ENCODE measurements around the gene TMEM163. TPM values are rescaled to one million over a fixed set of nuclear protein-coding genes. Genes with fewer than 3 reads are reported as not detected.
A peak's percentile ranks its signal among the peaks of the same experiment; 100 is the strongest.

Gene TMEM163
- total and polyA plus RNA-seq, 2 donors from 2014 or later, result 2.6 to 5.9 TPM

DNA sequence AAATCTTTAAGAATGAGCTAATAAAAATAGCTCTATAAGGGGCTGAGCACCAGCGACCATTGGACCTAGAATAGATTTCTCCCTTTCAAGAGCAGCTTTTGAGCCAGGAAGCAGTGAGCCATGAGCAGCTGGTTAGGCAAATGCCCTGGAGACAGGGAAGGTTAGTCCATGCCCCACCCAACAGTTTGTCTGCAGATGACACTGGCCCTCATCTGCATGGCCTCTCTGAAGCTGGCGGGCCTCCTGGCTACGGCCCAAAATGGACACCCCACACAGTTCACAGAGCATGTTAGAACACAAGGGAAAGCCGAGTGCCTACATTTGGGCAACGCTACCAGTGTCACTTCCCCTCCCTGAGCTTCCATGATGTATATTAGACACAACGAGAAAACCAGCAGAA lies 263.9 kb downstream of the TMEM163 start:
- TF ChIP-seq, protein P1, sequence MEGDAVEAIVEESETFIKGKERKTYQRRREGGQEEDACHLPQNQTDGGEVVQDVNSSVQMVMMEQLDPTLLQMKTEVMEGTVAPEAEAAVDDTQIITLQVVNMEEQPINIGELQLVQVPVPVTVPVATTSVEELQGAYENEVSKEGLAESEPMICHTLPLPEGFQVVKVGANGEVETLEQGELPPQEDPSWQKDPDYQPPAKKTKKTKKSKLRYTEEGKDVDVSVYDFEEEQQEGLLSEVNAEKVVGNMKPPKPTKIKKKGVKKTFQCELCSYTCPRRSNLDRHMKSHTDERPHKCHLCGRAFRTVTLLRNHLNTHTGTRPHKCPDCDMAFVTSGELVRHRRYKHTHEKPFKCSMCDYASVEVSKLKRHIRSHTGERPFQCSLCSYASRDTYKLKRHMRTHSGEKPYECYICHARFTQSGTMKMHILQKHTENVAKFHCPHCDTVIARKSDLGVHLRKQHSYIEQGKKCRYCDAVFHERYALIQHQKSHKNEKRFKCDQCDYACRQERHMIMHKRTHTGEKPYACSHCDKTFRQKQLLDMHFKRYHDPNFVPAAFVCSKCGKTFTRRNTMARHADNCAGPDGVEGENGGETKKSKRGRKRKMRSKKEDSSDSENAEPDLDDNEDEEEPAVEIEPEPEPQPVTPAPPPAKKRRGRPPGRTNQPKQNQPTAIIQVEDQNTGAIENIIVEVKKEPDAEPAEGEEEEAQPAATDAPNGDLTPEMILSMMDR (IDR thresholded peaks at IDR 0.05; ENCODE audit: borderline replicate concordance, extremely low read depth, insufficient read depth), result no peak
- DNase-seq (peak in 2 of 5 donors; percentile 35 to 41), FAIRE-seq (no peak)
- H3K27ac ChIP-seq (ENCODE audit: low read depth in 2 of 2, low read length in 2 of 2), result peak overlapping the region in 1 of 2 donors; percentile 59
- H3K9ac ChIP-seq (ENCODE audit: low read length in 3 of 3), result no peak overlapping the region
- peaks cover 0 to 20% (median 11%) of the 10 kb centered on the region in 3 donors for H3K4me1 ChIP-seq (ENCODE audit: control insufficient read depth in 2 of 3, insufficient read depth in 2 of 3, low read depth in 1 of 3, low read length in 3 of 3)
- no peak overlapping the region for H3K4me3 ChIP-seq (ENCODE audit: low read length in 3 of 3)
- no peaks in the 10 kb centered on the region for H3K36me3 ChIP-seq (ENCODE audit: control insufficient read depth in 2 of 3, insufficient read depth in 3 of 3, low read length in 3 of 3)
- H3K9me3 ChIP-seq (ENCODE audit: control insufficient read depth in 2 of 3, insufficient read depth in 1 of 3, low read length in 3 of 3), result no peaks in the 10 kb centered on the region
- intact Hi-C loops (cut with DNase I), result no loop called here
- H3K27me3 ChIP-seq (ENCODE audit: control insufficient read depth, insufficient read depth, low read length), result no peaks in the 10 kb centered on the region

DNA sequence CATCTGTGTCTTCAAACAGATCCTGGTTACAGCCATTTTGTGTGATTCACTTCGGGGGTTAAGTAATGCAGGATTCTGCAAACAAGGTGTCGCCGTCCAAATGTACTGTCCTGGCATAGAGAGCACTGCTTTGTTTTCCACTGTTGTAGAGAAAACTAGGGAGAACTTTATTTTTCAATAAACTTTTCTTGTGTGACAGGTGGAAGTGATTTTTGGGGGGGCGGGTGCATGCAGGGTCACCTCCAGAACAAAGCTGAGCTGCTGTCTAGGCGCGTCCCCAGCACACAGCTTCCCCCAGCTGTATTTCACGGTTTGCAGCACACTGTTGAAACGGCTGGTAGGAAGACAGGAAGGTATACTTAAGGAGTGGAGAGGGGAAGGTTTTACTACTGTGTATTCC lies 264.4 kb downstream of the TMEM163 start:
- H3K36me3 ChIP-seq (ENCODE audit: control insufficient read depth in 2 of 3, insufficient read depth in 3 of 3, low read length in 3 of 3), result peaks cover 0 to 3% (median 0%) of the 10 kb centered on the region in 3 donors
- H3K4me1 ChIP-seq (ENCODE audit: control insufficient read depth in 2 of 3, insufficient read depth in 2 of 3, low read depth in 1 of 3, low read length in 3 of 3), result peaks cover 0 to 20% (median 11%) of the 10 kb centered on the region in 3 donors
- peak overlapping the region in 1 of 2 donors; percentile 59 for H3K27ac ChIP-seq (ENCODE audit: low read depth in 2 of 2, low read length in 2 of 2)
- peak in 2 of 5 donors; percentile 30 to 37 for DNase-seq
- no peak for FAIRE-seq
- TF ChIP-seq, protein P1 (IDR thresholded peaks at IDR 0.05; ENCODE audit: borderline replicate concordance, extremely low read depth, insufficient read depth), result no peak
- no peak overlapping the region for H3K4me3 ChIP-seq (ENCODE audit: low read length in 3 of 3)
- H3K9me3 ChIP-seq (ENCODE audit: control insufficient read depth in 2 of 3, insufficient read depth in 1 of 3, low read length in 3 of 3), result no peaks in the 10 kb centered on the region
- H3K9ac ChIP-seq (ENCODE audit: low read length in 3 of 3), result no peak overlapping the region
- no peaks in the 10 kb centered on the region for H3K27me3 ChIP-seq (ENCODE audit: control insufficient read depth, insufficient read depth, low read length)
- intact Hi-C loops (cut with DNase I), result no loop called here

DNA sequence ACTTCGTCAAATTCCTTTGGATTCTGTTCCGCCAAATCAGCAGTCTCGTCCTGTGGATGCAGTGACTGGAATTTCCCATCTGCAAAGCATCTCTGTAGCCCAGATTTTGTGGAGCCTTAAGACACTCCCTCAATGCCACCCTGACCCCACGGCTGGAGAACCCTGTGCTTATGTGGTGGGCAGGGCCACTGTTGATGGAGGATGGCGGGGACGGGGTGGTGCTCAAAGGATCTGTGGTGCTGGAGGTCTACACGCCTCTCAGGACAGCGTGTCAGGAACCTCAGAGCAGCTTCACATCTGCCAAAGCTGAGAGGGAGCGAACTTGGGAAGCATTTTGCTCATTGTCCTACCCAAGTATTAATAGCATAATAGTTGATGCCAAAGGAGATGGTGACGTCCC lies 264.8 kb downstream of the TMEM163 start:
- TF ChIP-seq, protein P1 (IDR thresholded peaks at IDR 0.05; ENCODE audit: borderline replicate concordance, extremely low read depth, insufficient read depth), result no peak
- FAIRE-seq (no peak), DNase-seq (peak in 1 of 5 donors; percentile 22)
- peaks cover 0 to 20% (median 11%) of the 10 kb centered on the region in 3 donors for H3K4me1 ChIP-seq (ENCODE audit: control insufficient read depth in 2 of 3, insufficient read depth in 2 of 3, low read depth in 1 of 3, low read length in 3 of 3)
- H3K27me3 ChIP-seq (ENCODE audit: control insufficient read depth, insufficient read depth, low read length), result no peaks in the 10 kb centered on the region
- intact Hi-C loops (cut with DNase I), result no loop called here
- peaks cover 0 to 3% (median 0%) of the 10 kb centered on the region in 3 donors for H3K36me3 ChIP-seq (ENCODE audit: control insufficient read depth in 2 of 3, insufficient read depth in 3 of 3, low read length in 3 of 3)
- no peak overlapping the region for H3K4me3 ChIP-seq (ENCODE audit: low read length in 3 of 3)
- H3K27ac ChIP-seq (ENCODE audit: low read depth in 2 of 2, low read length in 2 of 2), result peak overlapping the region in 1 of 2 donors; percentile 19
- H3K9ac ChIP-seq (ENCODE audit: low read length in 3 of 3), result no peak overlapping the region
- H3K9me3 ChIP-seq (ENCODE audit: control insufficient read depth in 2 of 3, insufficient read depth in 1 of 3, low read length in 3 of 3), result no peaks in the 10 kb centered on the region

DNA sequence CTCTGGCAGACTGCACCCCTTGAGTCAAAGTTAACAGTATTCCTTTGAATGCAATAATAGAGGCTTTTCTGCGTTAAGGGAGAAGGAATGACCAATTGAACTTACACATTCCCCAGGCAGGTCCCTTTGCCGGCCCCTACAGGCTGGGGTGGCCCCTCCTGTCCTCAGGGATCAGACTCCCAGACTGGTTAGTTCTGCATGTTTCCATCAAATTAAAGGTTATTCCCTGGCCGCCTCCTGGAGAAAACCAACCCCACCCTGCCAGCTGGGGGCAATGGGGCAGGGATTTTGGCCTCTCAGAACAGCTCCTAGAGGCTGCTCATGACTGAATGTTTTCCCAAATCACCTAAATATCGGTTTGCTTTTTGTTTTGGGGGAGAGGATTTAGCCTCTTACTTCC lies 265.3 kb downstream of the TMEM163 start:
- peak in 1 of 5 donors; percentile 16 for DNase-seq
- Histone ChIP-seq H3K4me3 (ENCODE audit: low read length in 3 of 3) (no peak overlapping the region), H3K36me3 (ENCODE audit: control insufficient read depth in 2 of 3, insufficient read depth in 3 of 3, low read length in 3 of 3) (peaks cover 0 to 3% (median 0%) of the 10 kb centered on the region in 3 donors), H3K4me1 (ENCODE audit: control insufficient read depth in 2 of 3, insufficient read depth in 2 of 3, low read depth in 1 of 3, low read length in 3 of 3) (peaks cover 0 to 20% (median 11%) of the 10 kb centered on the region in 3 donors), H3K27me3 (ENCODE audit: control insufficient read depth, insufficient read depth, low read length) (no peaks in the 10 kb centered on the region), H3K27ac (ENCODE audit: low read depth in 2 of 2, low read length in 2 of 2) (no peak overlapping the region), H3K9me3 (ENCODE audit: control insufficient read depth in 2 of 3, insufficient read depth in 1 of 3, low read length in 3 of 3) (no peaks in the 10 kb centered on the region), H3K9ac (ENCODE audit: low read length in 3 of 3) (no peak overlapping the region)
- no peak for FAIRE-seq
- intact Hi-C loops (cut with DNase I), result no loop called here
- TF ChIP-seq, protein P1 (IDR thresholded peaks at IDR 0.05; ENCODE audit: borderline replicate concordance, extremely low read depth, insufficient read depth), result no peak
